NCI-H774 (cell line): Measurements from ENCODE around the gene ZNF283.
"Not testable (repeated sequence)": the region's sequence is repeated elsewhere in the genome, so short reads cannot be mapped to it uniquely, and the experiment has no call there.

Experiments
- DNase-seq: peaks from one replicate; lab custom pipeline; 2025; lab: John Stamatoyannopoulos, UW

Gene ZNF283

DNA sequence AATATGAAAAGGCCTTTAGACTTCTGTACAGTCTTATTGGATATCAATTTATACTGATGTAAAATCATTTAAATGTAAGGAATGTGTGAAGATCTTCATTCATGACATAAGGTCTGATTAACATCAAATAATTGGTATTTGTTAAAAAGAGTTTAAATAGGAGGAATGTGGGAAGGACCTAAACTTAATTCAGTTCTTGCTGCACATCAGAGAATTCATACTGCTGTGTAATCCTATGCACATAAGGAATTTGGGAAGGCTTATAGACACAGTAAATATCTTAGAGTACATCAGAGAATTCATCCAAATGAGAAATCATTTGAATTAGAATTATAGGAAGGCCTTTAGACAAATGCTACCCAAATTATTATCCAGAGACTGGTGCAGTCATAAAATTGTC lies 21.7 kb downstream of the ZNF283 start:
- DNase-seq = no peak

DNA sequence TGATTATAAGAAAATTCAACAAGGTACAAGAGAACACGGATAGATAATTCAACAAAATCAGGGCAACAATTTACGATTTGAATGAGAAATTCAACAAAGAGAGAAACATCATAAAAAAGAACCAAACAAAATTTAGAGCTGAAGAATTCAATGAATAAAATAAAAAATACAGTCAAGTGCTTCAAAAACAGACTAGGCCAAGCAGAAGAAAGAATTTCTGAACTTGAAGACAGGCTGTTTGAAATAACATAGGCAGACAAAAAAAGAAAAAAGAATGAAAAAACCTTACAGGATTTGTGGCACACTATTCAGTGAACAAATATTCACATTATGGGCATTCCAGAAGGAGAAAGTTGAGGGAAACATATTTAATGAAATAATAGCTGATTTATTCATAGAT lies 31.1 kb downstream of the ZNF283 start:
- DNase-seq = no peak

DNA sequence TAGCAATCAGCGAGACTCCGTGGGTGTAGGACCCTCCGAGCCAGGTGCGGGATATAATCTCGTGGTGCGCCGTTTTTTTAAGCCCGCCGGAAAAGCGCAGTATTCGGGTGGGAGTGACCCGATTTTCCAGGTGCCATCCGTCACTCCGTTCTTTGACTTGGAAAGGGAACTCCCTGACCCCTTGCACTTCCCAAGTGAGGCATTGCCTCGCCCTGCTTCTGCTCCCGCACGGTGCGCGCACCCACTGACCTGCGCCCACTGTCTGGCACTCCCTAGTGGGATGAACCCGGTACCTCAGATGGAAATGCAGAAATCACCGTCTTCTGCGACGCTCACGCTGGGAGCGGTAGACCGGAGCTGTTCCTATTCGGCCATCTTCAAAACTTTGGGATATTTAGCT lies 39.8 kb downstream of the ZNF283 start:
- not testable (repeated sequence) for DNase-seq

DNA sequence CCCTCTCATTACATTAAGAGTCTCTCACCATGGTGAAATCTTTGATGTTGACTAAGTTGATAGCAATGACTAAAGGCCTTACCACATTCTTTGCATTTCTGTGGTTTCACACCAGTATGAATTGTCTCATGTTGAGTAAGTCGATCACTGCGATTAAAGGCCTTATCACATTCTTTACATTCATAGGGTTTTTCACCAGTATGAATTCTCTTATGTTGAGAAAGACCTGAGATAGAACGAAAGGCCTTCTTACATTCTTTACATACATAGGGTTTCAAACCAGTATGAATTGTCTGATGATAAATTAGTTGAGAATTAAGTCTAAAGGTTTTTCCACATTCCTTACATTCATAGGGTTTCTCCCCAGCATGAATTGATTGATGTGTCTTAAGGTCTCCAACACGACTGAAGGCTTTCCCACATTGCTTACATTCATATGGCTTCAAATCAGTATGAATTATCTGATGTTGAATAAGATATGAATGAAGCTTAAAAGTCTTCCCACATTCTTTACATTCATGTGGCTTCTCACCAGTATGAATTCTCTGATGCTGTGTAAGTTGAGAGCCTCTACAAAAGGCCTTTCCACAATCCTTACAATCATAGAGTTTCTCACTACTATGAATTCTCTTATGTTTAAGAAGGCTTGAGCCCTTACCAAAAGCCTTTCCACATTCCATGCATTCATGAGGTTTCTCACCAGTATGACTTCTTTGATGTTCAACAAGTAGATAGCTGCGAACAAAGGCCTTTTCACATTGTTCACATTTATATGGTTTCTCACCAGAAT lies 45.6 kb downstream of the ZNF283 start:
- no peak for DNase-seq

DNA sequence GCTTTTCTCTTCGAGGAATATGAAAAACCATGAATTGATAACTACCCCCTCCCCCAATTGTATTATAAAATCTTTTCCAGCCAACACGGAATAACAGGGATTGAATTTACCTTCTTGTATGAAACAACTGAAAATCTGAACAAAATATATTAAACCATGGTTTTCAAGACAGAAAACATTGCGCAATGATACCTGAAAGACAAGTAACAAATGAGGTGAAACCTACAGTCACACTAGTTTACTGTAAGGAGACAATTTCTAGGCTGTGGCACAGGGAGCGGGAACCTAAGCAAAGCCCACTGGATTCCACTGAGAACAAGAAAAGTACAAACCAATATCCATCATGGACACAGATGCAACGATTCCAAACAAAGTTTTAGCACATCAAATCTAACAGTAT lies 53.4 kb downstream of the ZNF283 start:
- no peak for DNase-seq

DNA sequence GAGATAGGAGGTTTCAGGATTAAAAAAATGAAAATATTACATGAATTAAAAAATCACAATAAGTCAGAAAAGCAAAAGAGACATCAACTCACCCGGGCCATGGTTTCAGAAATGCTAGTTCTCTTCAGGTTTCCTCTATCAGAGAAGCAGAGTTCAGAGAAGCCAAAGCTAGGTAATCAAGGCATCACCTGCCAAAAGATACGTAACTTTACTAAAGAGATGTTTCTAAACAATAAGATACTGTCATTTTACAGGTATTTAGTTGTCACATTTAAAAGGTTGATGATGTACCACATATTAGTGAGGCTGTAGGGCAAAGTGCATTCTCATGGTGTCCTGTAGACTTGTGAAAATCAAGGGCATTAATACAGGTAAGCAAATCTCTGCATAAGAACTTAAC lies 56.7 kb downstream of the ZNF283 start, which contains the start of gene ZNF404:
Gene ZNF404 (minus strand): TSS at position 101 of the 400 bp plus-strand sequence.
- DNase-seq = no peak

DNA sequence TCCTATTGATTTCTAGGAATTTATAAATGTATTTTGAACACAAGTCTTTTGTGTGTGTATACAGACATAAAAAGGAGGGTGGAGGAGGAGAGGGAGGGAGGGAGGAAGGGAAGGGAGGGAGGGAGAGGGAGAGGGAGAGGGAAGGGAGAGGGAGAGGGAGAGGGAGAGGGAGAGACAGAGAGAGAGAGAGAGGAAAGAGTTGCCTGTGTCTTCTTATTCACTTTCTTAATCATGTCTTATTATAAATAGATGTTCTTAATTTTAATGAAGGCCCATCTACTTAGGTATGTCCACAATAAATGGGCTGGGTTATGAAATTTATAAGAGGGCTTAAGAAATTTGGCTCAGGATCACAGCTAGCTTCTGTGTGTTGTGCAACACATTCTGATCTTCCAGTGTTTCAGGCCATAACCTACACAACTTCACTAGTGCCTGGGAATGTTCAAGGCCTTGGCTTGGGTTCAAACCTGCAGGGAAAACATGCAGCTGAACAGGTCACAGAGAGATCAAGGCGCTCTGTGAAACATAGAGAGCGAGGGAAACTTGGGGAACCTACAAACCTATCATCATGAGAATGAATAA lies 68.7 kb downstream of the ZNF283 start:
- no peak for DNase-seq
